BLaER1 treated with 17β-estradiol and CSF1 and Interleukin-3, amounts not matched to agents 10 nM and 100 nM (cell line): ENCODE measurements around the gene SSTR3.
A peak's percentile ranks its signal among the peaks of the same experiment; 100 is the strongest.

ENCODE experiments used
- H3K27ac ChIP-seq, 11 experiments: shearing (Covaris generic); formaldehyde crosslinking; 2 replicates each; pipeline ENCODE4 v1.8.1; 2022
- H3K27me3 ChIP-seq, 11 experiments: shearing (Covaris generic); formaldehyde crosslinking; 2 replicates each; pipeline ENCODE4 v1.8.1; 2022
- H3K36me3 ChIP-seq, 11 experiments: shearing (Covaris generic); formaldehyde crosslinking; 2 replicates each; pipeline ENCODE4 v1.8.1; 2022
- H3K4me1 ChIP-seq, 10 experiments: shearing (Covaris generic); formaldehyde crosslinking; 2 replicates each; pipeline ENCODE4 v1.8.1; 2022
- H3K4me2 ChIP-seq, 11 experiments: shearing (Covaris generic); formaldehyde crosslinking; 2 replicates each; pipeline ENCODE4 v1.8.1; 2022
- H3K4me3 ChIP-seq, 10 experiments: shearing (Covaris generic); formaldehyde crosslinking; 2 replicates each; pipeline ENCODE4 v1.8.1; 2022
- H3K9ac ChIP-seq, 11 experiments: shearing (Covaris generic); formaldehyde crosslinking; 2 replicates each; pipeline ENCODE4 v1.8.1; 2022
- H3K9me3 ChIP-seq, 11 experiments: shearing (Covaris generic); formaldehyde crosslinking; replicated peaks in 1 of 11; 2 replicates each; pipeline ENCODE4 v1.8.1; 2022
- H4K20me1 ChIP-seq, 11 experiments: shearing (Covaris generic); formaldehyde crosslinking; 2 replicates each; pipeline ENCODE4 v1.8.1; 2022
- Cebpa-rat ChIP-seq, 11 experiments: shearing (Covaris generic); IDR thresholded peaks; 2 replicates each; pipeline ENCODE4 v1.8.1; 2022

SSTR3 gene

GRCh38 chr22:37211075-37211865 is 1.0 kb downstream of the SSTR3 start:
- no peak for TF ChIP-seq Cebpa-rat (IDR thresholded peaks at IDR 0.05)

GRCh38 chr22:37210041-37210803 is 2.1 kb downstream of the SSTR3 start:
- H4K20me1 ChIP-seq = no peaks in the 10 kb centered on the region
- no peak overlapping the region for H3K4me2 ChIP-seq
- H3K4me3 ChIP-seq = no peak overlapping the region
- no peaks in the 10 kb centered on the region for H3K27me3 ChIP-seq
- no peak overlapping the region for H3K9ac ChIP-seq
- H3K27ac ChIP-seq = no peak overlapping the region
- TF ChIP-seq Cebpa-rat (IDR thresholded peaks at IDR 0.05) = no peak
- no peaks in the 10 kb centered on the region for H3K9me3 ChIP-seq
- no peaks in the 10 kb centered on the region for H3K36me3 ChIP-seq
- H3K4me1 ChIP-seq = peaks cover 5 to 43% (median 32%) of the 10 kb centered on the region in 10 experiments; a peak in 18 of 20 replicates

More at GRCh38 chr22:37211075-37211865, 1.0 kb downstream of the SSTR3 start:
- H3K9me3 ChIP-seq = no peaks in the 10 kb centered on the region
- H3K27me3 ChIP-seq = no peaks in the 10 kb centered on the region
- 0 out of 22 replicates have a peak overlapping the region, but pooled peaks of 2 of the 11 experiments have one; percentile 5 to 6 for H3K9ac ChIP-seq
- peaks cover 0 to 37% (median 28%) of the 10 kb centered on the region in 10 experiments; a peak in 15 of 20 replicates for H3K4me1 ChIP-seq
- H3K4me2 ChIP-seq = peak overlapping the region in 7 of 11 experiments; percentile 6 to 63 (median 41); a peak in 6 of 22 replicates
- H3K4me3 ChIP-seq = no peak overlapping the region
- H3K36me3 ChIP-seq = no peaks in the 10 kb centered on the region
- H3K27ac ChIP-seq = no peak overlapping the region
- H4K20me1 ChIP-seq = no peaks in the 10 kb centered on the region

- TF ChIP-seq Cebpa-rat (IDR thresholded peaks at IDR 0.05) = no peak
- Histone ChIP-seq H3K36me3 (no peaks in the 10 kb centered on the region), H3K9ac (peak overlapping the region in 2 of 11 experiments; percentile 24 to 29; a peak in 3 of 22 replicates), H4K20me1 (no peaks in the 10 kb centered on the region), H3K4me3 (no peak overlapping the region), H3K9me3 (no peaks in the 10 kb centered on the region), H3K4me1 (peaks cover 14 to 49% (median 40%) of the 10 kb centered on the region in 10 experiments; a peak in 19 of 20 replicates), H3K4me2 (peak overlapping the region in 4 of 11 experiments; percentile 46 to 65 (median 58); a peak in 5 of 22 replicates), H3K27me3 (no peaks in the 10 kb centered on the region), H3K27ac (no peak overlapping the region)
Observed at GRCh38 chr22:37209140-37209845, 3.0 kb downstream of the SSTR3 start.

DNA sequence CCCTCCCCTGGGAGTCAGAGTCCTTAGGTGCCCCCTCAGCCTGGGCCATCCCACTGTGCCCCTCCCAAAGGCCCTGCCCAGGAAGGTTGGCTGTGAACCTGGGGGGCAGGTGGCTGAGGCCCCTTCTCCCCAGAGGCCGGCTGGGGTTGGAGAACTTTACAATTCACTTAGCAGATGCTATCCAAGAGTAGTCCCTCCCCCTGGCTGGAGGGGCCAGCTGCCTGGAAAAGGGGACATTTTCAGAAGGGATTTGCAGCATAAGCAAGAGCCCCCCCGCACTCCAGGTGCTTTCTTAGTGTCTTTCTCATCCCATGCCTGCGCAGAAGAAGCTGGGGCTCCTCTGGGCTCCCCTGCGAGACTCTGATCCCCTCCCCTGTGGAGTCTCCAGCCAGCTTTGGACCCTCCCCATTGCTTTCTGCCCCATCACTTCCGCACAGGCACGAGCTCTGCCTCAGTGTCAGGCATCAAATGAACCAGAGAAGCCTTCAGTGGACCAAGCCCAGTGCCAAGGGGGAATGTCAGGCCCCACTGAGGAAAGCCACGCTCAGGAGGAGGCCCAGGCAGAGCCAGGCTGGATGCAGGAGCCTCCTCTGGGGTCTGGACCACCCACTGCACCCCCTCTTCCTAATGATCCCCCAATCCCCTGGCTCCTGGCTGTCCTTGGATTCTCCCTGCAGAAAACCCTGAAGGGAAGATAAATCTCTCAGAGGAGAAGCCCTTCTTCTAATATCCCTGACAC is 3.7 kb downstream of the SSTR3 start:
- Histone ChIP-seq H3K27me3 (no peaks in the 10 kb centered on the region), H3K4me3 (no peak overlapping the region), H3K9me3 (no peaks in the 10 kb centered on the region), H3K4me1 (peaks cover 16 to 50% (median 42%) of the 10 kb centered on the region in 10 experiments; a peak in 19 of 20 replicates), H3K36me3 (no peaks in the 10 kb centered on the region), H3K4me2 (peak overlapping the region in 7 of 11 experiments; percentile 5 to 65 (median 54); a peak in 13 of 22 replicates), H3K27ac (no peak overlapping the region), H3K9ac (peak overlapping the region in 3 of 11 experiments; percentile 20 to 32 (median 24); a peak in 3 of 22 replicates), H4K20me1 (no peaks in the 10 kb centered on the region)
- TF ChIP-seq Cebpa-rat (IDR thresholded peaks at IDR 0.05) = no peak

- Histone ChIP-seq H3K4me1 (peaks cover 16 to 50% (median 42%) of the 10 kb centered on the region in 10 experiments; a peak in 19 of 20 replicates), H3K9ac (peak overlapping the region in 3 of 11 experiments; percentile 20 to 32 (median 24); a peak in 2 of 22 replicates), H4K20me1 (no peaks in the 10 kb centered on the region), H3K27me3 (no peaks in the 10 kb centered on the region), H3K36me3 (no peaks in the 10 kb centered on the region), H3K27ac (no peak overlapping the region), H3K9me3 (no peaks in the 10 kb centered on the region), H3K4me3 (no peak overlapping the region), H3K4me2 (peak overlapping the region in 7 of 11 experiments; percentile 5 to 65 (median 54); a peak in 13 of 22 replicates)
- no peak for TF ChIP-seq Cebpa-rat (IDR thresholded peaks at IDR 0.05)
Observed at GRCh38 chr22:37207981-37208380, 4.3 kb downstream of the SSTR3 start.

GRCh38 chr22:37206841-37207821 is 5.1 kb downstream of the SSTR3 start:
- no peak overlapping the region for H3K4me3 ChIP-seq
- H3K27me3 ChIP-seq = no peaks in the 10 kb centered on the region
- no peaks in the 10 kb centered on the region for H4K20me1 ChIP-seq
- peaks cover 16 to 43% (median 35%) of the 10 kb centered on the region in 10 experiments; a peak in 19 of 20 replicates for H3K4me1 ChIP-seq
- no peak overlapping the region; a peak in 1 of 22 replicates for H3K9ac ChIP-seq
- H3K4me2 ChIP-seq = peak overlapping the region in 2 of 11 experiments; percentile 47 to 63; a peak in 5 of 22 replicates
- H3K27ac ChIP-seq = no peak overlapping the region
- no peak for TF ChIP-seq Cebpa-rat (IDR thresholded peaks at IDR 0.05)
- H3K36me3 ChIP-seq = no peaks in the 10 kb centered on the region
- H3K9me3 ChIP-seq = no peaks in the 10 kb centered on the region

- Histone ChIP-seq H4K20me1 (no peaks in the 10 kb centered on the region), H3K4me3 (no peak overlapping the region), H3K36me3 (no peaks in the 10 kb centered on the region), H3K27me3 (no peaks in the 10 kb centered on the region), H3K9ac (no peak overlapping the region), H3K27ac (no peak overlapping the region), H3K9me3 (no peaks in the 10 kb centered on the region), H3K4me1 (peaks cover 16 to 39% (median 30%) of the 10 kb centered on the region in 10 experiments; a peak in 19 of 20 replicates), H3K4me2 (peak overlapping the region in 1 of 11 experiments; percentile 10; a peak in 1 of 22 replicates)
- no peak for TF ChIP-seq Cebpa-rat (IDR thresholded peaks at IDR 0.05)
Observed at GRCh38 chr22:37206118-37206840, 6.0 kb downstream of the SSTR3 start.
